ENCODE data around the gene PPP1R37. TPM values are rescaled to one million over a fixed set of nuclear protein-coding genes. Genes with fewer than 3 reads are reported as not detected.

Gene PPP1R37
- total and polyA plus RNA-seq, 2 of the 8 experiments (the other 6 are each of a cell fraction or from before 2014, with no cell fraction given) = 14.6 to 25.7 TPM

- no peak for TF ChIP-seq CHD7 (IDR thresholded peaks at IDR 0.05; ENCODE audit: insufficient replicate concordance, low read length)
- TF ChIP-seq SP2 (IDR thresholded peaks at IDR 0.05; ENCODE audit: low read length) = no peak
- TF ChIP-seq, protein P1, sequence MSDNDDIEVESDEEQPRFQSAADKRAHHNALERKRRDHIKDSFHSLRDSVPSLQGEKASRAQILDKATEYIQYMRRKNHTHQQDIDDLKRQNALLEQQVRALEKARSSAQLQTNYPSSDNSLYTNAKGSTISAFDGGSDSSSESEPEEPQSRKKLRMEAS (IDR thresholded peaks at IDR 0.05) = no peak
- TF ChIP-seq CTBP2 (IDR thresholded peaks at IDR 0.05; ENCODE audit: borderline replicate concordance, insufficient read depth, insufficient read length, low read length) = no peak
- TF ChIP-seq CBX5 (IDR thresholded peaks at IDR 0.05; ENCODE audit: low read depth, low read length) = no peak
- TF ChIP-seq GABPA (IDR thresholded peaks at IDR 0.05; ENCODE audit: borderline replicate concordance, insufficient read depth, low read length) = no peak
- TF ChIP-seq SAP30 (IDR thresholded peaks at IDR 0.05; ENCODE audit: insufficient read depth, insufficient replicate concordance, low read length) = no peak
- TF ChIP-seq USF2 (IDR thresholded peaks at IDR 0.05; ENCODE audit: low read length) = no peak
- no peak for TF ChIP-seq BCL11A (IDR thresholded peaks at IDR 0.05; ENCODE audit: low read depth in 2 of 2, low read length in 2 of 2)
- no peak for TF ChIP-seq TCF12 (IDR thresholded peaks at IDR 0.05; ENCODE audit: low read depth, low read length)
Observed at GRCh38 chr19:45057444-45057843, 35.5 kb upstream of the PPP1R37 start (continued).
